ENCODE measurements around the gene CTXN1.

CTXN1 gene

GRCh38 chr19:7969555-7969939 is 43.6 kb upstream of the CTXN1 start:
- TF ChIP-seq, protein P1, sequence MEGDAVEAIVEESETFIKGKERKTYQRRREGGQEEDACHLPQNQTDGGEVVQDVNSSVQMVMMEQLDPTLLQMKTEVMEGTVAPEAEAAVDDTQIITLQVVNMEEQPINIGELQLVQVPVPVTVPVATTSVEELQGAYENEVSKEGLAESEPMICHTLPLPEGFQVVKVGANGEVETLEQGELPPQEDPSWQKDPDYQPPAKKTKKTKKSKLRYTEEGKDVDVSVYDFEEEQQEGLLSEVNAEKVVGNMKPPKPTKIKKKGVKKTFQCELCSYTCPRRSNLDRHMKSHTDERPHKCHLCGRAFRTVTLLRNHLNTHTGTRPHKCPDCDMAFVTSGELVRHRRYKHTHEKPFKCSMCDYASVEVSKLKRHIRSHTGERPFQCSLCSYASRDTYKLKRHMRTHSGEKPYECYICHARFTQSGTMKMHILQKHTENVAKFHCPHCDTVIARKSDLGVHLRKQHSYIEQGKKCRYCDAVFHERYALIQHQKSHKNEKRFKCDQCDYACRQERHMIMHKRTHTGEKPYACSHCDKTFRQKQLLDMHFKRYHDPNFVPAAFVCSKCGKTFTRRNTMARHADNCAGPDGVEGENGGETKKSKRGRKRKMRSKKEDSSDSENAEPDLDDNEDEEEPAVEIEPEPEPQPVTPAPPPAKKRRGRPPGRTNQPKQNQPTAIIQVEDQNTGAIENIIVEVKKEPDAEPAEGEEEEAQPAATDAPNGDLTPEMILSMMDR (IDR thresholded peaks at IDR 0.05; ENCODE audit: low read depth, low read length): no peak
- Histone ChIP-seq H3K4me3 (ENCODE audit: low read depth, low read length) (no peak overlapping the region), H3K36me3 (peaks cover 68% of the 10 kb centered on the region)

DNA sequence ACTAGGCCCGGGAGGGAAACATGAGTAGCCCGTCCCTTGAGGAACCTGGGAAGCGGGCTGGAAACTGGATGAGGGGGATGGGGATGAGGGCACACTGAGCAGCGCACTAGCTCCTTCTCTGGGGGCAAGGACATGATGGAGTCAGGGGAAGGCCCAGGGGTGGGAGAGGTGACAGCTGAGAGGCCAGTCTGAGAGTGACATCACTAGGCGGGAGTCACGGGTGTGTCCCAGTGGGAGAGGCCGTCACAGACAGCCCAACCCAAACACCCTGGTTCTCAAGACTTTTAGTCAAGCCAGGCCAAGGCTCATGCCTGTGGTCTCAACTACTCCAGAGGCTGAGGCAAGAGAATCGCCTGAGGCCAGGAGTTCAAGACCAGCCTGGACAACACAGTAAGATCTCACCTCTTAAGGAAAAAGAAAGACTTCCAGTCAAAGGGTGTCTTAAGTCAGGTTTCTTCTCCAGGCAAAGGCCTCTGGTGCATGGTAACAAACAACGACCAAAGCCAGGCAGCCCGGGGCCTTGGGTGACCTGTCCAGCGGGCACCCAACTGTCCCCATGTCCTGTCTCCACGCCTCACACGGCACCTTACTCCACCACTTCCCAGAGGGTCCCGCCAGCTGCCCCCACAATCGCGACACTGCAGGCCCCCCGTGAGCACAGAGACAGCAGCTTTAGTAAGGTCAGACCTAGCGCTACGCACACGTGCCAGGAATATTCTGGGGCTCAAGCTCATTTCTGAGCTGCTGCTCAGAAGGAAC is 43.0 kb upstream of the CTXN1 start:
- TF ChIP-seq, protein P1 (IDR thresholded peaks at IDR 0.05; ENCODE audit: low read depth, low read length): no peak
- H3K9me3 ChIP-seq: no peaks in the 10 kb centered on the region
- H3K4me3 ChIP-seq (ENCODE audit: low read depth, low read length): no peak overlapping the region
- no peak for DNase-seq
- no peaks in the 10 kb centered on the region for H3K4me1 ChIP-seq
- no peaks in the 10 kb centered on the region for H3K27me3 ChIP-seq
- H3K36me3 ChIP-seq: peaks cover 65% of the 10 kb centered on the region

More at GRCh38 chr19:7969555-7969939, 43.6 kb upstream of the CTXN1 start:
- H3K9me3 ChIP-seq: no peaks in the 10 kb centered on the region
- H3K4me1 ChIP-seq: no peaks in the 10 kb centered on the region
- no peak for DNase-seq
- no peaks in the 10 kb centered on the region for H3K27me3 ChIP-seq

DNA sequence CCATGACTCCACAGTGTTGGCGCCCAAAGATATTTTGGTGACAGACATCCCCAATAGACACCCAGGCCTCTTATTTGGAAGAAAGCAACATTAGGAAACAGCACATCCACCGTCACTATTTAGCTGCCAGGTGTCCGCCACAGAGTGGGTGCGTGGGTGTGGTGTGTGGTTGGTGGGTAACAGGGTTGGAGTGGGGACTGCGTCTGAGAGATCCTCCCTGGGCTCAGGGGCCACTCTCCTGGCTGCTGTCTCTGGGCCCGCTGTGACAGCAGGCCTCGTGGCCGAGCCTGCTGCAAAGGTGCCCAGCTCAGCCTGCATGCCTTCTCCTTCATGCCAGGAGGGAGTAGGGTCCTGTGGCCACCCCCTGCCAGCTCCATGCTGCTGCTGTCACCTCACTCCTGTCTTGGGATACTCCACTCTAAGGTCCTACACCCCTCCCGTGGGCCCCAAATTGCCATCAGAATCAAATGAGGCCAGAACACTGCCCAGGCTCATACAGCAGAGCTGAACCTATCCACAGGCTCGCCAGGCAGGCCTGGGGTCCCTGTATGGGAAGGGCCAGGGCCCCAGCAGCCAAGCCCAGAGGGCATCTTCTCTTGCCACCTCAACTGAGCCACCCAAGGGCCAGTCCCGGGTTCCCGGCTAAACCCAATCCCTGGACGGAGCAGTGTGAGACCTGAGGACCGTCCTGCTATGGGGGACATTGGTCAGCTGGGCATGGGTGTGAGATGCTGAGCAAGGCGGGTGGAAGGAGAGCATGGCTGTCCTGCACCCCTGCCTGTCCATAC is 42.3 kb upstream of the CTXN1 start:
- TF ChIP-seq, protein P1 (IDR thresholded peaks at IDR 0.05; ENCODE audit: low read depth, low read length): no peak
- Histone ChIP-seq H3K4me1 (no peaks in the 10 kb centered on the region), H3K4me3 (ENCODE audit: low read depth, low read length) (no peak overlapping the region), H3K27me3 (no peaks in the 10 kb centered on the region), H3K36me3 (peaks cover 64% of the 10 kb centered on the region), H3K9me3 (no peaks in the 10 kb centered on the region)
- DNase-seq: no peak

DNA sequence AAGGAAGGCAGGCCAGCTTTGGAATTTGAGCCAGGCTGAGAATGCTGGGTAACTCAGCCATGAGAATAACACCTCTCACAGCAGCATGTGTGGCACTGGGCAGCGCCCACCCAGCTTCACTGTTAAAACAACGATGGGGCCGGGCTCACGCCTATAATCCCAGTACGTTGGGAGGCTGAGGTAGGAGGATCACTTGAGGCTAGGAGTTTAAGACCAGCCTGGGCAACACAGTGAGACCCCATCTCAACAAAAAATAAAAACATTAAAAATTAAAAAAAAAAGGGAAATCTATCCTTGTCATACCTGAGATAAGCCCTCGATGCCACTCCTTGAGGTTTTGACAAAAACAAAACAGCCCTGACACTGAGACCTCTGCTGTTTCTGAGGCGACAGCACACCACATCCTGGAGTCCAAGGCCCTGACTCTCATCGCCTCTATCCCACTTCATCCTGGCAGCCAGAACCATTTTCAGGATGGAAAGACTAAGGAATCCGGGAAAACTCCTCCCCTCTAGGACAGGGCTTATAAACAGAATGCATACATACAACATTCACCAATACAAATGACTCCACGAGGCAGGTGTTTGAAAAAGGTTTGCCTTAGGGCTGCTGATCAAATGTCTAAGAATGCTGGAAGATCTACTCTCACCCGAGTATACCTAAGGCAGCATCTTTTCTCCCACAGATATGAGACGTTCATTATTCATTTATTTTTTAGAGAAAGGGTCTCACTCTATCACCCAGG is 40.2 kb upstream of the CTXN1 start:
- no peaks in the 10 kb centered on the region for H3K4me1 ChIP-seq
- H3K9me3 ChIP-seq: no peaks in the 10 kb centered on the region
- H3K4me3 ChIP-seq (ENCODE audit: low read depth, low read length): no peak overlapping the region
- no peak for DNase-seq
- H3K36me3 ChIP-seq: peaks cover 66% of the 10 kb centered on the region
- no peaks in the 10 kb centered on the region for H3K27me3 ChIP-seq
- TF ChIP-seq, protein P1 (IDR thresholded peaks at IDR 0.05; ENCODE audit: low read depth, low read length): no peak

DNA sequence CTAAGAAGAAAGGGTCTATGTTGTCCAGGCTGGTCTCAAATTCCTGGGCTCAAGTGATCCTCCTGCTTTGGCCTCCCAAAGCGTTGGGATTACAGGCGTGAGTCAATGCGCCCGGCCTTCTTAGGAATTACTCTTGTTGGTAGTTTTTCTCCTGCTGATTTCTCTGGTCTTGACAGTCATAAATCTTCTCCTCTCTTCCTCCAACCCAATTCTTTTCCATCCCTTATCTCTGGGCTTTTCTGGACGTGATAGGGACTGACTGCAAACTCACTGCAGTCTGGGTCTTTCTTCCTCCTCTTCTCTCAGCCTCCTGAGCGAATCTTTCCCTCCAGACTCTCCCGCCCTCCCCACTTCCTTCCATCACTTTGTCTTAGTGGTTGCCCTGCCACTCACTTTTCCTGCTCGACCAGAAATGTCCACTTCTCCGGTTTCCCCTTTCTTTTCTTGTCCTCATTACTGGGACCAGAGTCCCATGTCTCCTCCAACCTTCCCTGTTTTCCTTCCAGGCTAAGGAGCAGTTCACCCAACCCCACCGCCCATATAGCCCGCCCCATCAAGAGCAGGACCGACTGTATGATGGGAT is 39.4 kb upstream of the CTXN1 start:
- Histone ChIP-seq H3K4me3 (ENCODE audit: low read depth, low read length) (no peak overlapping the region), H3K36me3 (peaks cover 65% of the 10 kb centered on the region), H3K27me3 (no peaks in the 10 kb centered on the region), H3K4me1 (no peaks in the 10 kb centered on the region), H3K9me3 (no peaks in the 10 kb centered on the region)
- TF ChIP-seq, protein P1 (IDR thresholded peaks at IDR 0.05; ENCODE audit: low read depth, low read length): no peak
- DNase-seq: no peak
